H7 (cell line): ENCODE measurements around the gene SLC12A7. TPM values are rescaled to one million over a fixed set of nuclear protein-coding genes. Genes with fewer than 3 reads are reported as not detected.

ENCODE experiments used
- DNase-seq: peaks from one replicate; pipeline ENCODE4 v3.0.0; 2012
- H3K27me3 ChIP-seq: 2 replicates; pipeline ENCODE4 v1.6.0; 2011; ENCODE audit warnings: mild to moderate bottlenecking, low read length; ENCODE audit not compliant: control insufficient read depth, insufficient read depth
- H3K36me3 ChIP-seq: replicated peaks from 2 replicates; pipeline ENCODE4 v1.5.1; 2011; ENCODE audit warnings: low read length; ENCODE audit not compliant: control insufficient read depth, insufficient read depth
- H3K4me3 ChIP-seq: 2 replicates; pipeline ENCODE4 v1.5.1; 2011; ENCODE audit warnings: low read depth, mild to moderate bottlenecking, control low read depth, low read length, moderate library complexity; ENCODE audit not compliant: insufficient read depth
- total RNA-seq: library from RNA; depleted of rRNA; stranded (reverse); fragments of >200 nt; shearing (Covaris generic); gene quantifications from 2 replicates; pipeline ENCODE4 v1.2.3, GENCODE V29; 2014

SLC12A7 gene
- total RNA-seq, 1 experiment from 2014 or later: 19.8 TPM

- no peaks in the 10 kb centered on the region for H3K27me3 ChIP-seq
- DNase-seq: no peak
Observed at GRCh38 chr5:1081519-1081918, 30.3 kb downstream of the SLC12A7 start.

DNA sequence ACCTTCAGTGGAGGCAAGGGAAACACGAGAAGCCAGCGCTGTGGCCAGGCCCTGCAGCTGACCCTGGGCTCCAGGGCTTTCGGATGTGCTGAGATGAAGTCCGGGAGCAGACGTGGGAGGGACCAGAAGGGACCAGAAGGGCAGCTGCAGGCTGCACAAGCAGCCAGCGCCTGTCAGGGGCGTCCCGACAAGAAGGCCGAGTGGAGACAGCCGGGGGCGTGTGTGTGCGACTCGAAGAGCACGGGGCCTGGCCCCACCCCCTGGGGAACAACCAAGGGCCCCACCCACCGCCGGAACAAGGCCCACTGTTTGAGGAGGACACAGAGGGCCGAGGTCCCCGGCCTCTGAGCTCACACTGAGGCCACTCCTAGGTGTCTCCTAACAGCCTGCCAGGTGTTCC, 31.4 kb downstream of the SLC12A7 start:
- Histone ChIP-seq H3K36me3 (peaks cover 6% of the 10 kb centered on the region), H3K4me3 (no peak overlapping the region), H3K27me3 (no peaks in the 10 kb centered on the region)
- no peak for DNase-seq

More at GRCh38 chr5:1081519-1081918, 30.3 kb downstream of the SLC12A7 start:
- peaks cover 7% of the 10 kb centered on the region for H3K36me3 ChIP-seq
- H3K4me3 ChIP-seq: no peak overlapping the region

GRCh38 chr5:1079961-1080360, 31.9 kb downstream of the SLC12A7 start:
- Histone ChIP-seq H3K4me3 (no peak overlapping the region), H3K36me3 (peaks cover 6% of the 10 kb centered on the region), H3K27me3 (no peaks in the 10 kb centered on the region)
- no peak for DNase-seq

DNA sequence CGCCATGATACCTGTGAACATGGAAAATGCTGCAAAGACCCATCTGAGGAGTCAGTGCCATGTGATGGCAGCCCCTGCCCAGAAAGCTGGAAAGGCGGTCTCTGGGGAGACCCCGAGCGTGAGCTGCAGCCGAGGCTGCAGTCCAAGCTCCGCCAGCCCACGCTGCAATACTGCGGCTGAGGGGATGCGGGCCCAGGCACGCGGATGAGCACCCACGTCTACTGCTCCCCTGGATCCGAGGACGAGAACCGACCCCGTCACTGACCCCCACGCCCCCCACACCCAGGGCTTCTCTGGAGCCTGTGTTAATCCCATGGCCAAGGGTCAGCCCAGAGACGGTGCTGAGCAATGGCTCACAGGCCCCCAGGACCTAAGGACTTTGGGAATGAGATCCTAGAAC, 32.4 kb downstream of the SLC12A7 start:
- Histone ChIP-seq H3K4me3 (no peak overlapping the region), H3K36me3 (peaks cover 6% of the 10 kb centered on the region), H3K27me3 (no peaks in the 10 kb centered on the region)
- no peak for DNase-seq

DNA sequence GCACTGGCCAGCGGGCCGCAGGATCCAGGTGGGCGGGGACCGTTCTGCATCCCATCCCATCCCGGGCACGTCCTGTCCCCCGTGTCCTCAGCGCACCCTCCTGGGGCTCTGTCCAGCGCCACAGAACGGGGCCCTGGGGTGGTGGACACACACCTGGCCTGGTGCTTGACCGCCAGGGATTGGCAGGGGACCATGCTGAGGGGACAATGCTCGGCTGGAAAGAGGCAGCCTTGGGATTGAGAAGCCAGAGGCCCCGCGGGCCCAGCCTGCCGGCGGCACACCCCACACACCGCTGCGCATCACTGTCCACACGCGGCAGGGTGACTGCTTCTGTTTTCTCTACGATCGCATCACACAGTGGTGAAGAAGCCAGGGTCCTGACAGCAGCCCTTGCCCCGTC, 33.0 kb downstream of the SLC12A7 start:
- no peak for DNase-seq
- Histone ChIP-seq H3K4me3 (no peak overlapping the region), H3K27me3 (no peaks in the 10 kb centered on the region), H3K36me3 (peaks cover 6% of the 10 kb centered on the region)

GRCh38 chr5:1078206-1078605, 33.7 kb downstream of the SLC12A7 start:
- H3K4me3 ChIP-seq: no peak overlapping the region
- H3K36me3 ChIP-seq: peaks cover 6% of the 10 kb centered on the region
- no peaks in the 10 kb centered on the region for H3K27me3 ChIP-seq
- DNase-seq: no peak

GRCh38 chr5:1077491-1078020, 34.3 kb downstream of the SLC12A7 start:
- no peaks in the 10 kb centered on the region for H3K27me3 ChIP-seq
- H3K4me3 ChIP-seq: no peak overlapping the region
- no peak for DNase-seq
- H3K36me3 ChIP-seq: peaks cover 6% of the 10 kb centered on the region

DNA sequence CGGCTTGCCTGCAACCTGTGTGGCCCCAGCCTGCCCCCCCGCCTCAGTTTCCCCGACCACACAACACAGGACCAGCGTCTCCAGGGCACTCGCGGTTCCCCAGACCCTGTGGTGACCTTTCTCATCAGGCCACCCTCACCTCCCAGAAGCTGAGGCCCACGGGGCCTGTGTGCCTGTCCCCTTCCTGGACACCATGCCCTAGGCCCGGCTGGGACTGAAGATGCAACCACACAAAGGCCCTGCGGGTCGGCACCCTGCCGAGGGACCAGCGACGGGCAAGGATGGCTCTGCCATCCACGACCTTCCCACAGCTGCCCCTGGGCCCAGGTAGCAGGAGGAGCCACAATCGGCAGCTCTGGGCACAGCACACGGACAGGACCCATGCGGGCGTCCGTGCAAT, 34.8 kb downstream of the SLC12A7 start:
- no peak for DNase-seq
- no peak overlapping the region for H3K4me3 ChIP-seq
- H3K27me3 ChIP-seq: no peaks in the 10 kb centered on the region
- H3K36me3 ChIP-seq: peaks cover 6% of the 10 kb centered on the region

GRCh38 chr5:1076406-1076805, 35.5 kb downstream of the SLC12A7 start:
- Histone ChIP-seq H3K27me3 (no peaks in the 10 kb centered on the region), H3K4me3 (no peak overlapping the region), H3K36me3 (peaks cover 6% of the 10 kb centered on the region)
- DNase-seq: no peak

GRCh38 chr5:1075931-1076330, 35.9 kb downstream of the SLC12A7 start:
- no peaks in the 10 kb centered on the region for H3K27me3 ChIP-seq
- peaks cover 4% of the 10 kb centered on the region for H3K36me3 ChIP-seq
- H3K4me3 ChIP-seq: no peak overlapping the region
- no peak for DNase-seq

- Histone ChIP-seq H3K27me3 (no peaks in the 10 kb centered on the region), H3K36me3 (peaks cover 4% of the 10 kb centered on the region), H3K4me3 (no peak overlapping the region)
- DNase-seq: no peak
Observed at GRCh38 chr5:1075555-1075881, 36.3 kb downstream of the SLC12A7 start.

DNA sequence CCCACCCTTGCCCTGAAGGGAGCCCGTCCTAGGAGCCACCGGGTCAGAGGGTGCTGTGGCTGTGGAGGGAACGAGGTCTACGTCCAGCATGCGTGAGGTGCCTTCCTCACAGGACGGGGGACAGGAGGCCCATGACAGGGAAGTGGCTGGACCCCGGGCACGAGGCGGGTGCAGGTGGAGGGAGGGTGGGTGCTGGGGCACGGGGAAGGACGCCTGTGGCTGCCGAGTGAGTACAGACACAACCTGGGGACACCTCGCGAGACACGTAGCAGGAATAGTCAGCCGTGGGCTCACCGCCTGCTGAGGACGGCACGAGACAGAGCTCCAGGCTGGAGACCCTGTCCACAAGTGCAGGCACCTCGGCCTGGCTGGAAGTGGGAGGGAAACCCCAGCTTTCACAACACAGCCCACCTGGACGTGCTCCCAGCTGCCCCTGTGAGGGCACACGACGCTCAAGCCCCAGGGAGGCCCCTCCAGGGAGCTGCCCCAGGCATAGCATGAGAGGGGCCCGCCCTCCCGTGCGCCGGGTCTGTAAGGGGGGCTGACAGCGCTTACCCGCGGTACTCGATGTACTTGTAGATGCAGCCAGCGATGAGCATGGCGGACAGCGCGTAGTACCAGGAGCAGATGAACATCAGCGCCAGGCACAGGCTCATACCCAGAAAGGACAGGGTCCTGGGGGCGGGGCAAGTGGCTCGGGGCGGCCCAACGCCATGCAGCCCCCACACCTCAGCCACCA, 36.9 kb downstream of the SLC12A7 start:
- H3K27me3 ChIP-seq: no peaks in the 10 kb centered on the region
- peaks cover 4% of the 10 kb centered on the region for H3K36me3 ChIP-seq
- no peak for DNase-seq
- H3K4me3 ChIP-seq: no peak overlapping the region

DNA sequence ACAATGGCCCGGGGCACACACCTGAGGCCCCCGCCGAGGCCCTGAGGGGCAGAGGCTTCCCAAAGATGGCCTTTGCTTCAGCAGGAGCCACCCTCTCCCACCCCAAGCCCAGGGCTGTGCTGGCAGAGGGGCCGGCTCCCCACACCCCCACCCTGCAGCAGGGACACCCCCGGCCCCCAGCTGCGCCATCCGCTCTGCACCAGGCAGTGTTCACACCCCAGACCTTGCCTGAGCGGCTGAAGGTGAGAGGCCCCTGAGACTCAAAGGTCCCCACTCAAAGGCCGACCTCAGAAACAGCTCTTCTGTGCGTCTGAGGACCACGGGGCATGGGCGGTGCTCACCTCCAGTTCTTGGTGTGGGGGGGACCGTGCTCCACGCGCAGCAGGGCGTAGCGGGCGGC, 37.6 kb downstream of the SLC12A7 start:
- Histone ChIP-seq H3K36me3 (peaks cover 4% of the 10 kb centered on the region), H3K4me3 (no peak overlapping the region), H3K27me3 (no peaks in the 10 kb centered on the region)
- DNase-seq: no peak

- no peak overlapping the region for H3K4me3 ChIP-seq
- no peak for DNase-seq
- peaks cover 2% of the 10 kb centered on the region for H3K36me3 ChIP-seq
- H3K27me3 ChIP-seq: no peaks in the 10 kb centered on the region
Observed at GRCh38 chr5:1073239-1074102, 38.4 kb downstream of the SLC12A7 start.

DNA sequence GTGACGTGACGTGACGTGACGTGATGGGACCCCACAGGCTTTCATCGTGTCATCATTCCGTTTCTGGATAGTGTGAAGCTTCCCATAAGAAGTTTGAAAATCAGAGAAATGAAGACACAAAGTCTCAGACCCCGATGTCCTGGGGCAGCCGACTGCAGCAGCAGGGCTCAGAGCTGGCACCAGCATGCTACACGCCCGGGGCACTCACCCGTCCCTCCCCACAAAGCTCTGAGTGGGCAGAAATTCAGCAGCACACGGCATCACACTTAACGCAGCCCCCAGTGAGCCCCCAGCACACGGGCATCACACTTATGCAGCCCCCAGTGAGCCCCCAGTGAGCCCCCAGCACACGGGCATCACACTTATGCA, 42.2 kb downstream of the SLC12A7 start:
- Histone ChIP-seq H3K4me3 (no peak overlapping the region), H3K36me3 (no peaks in the 10 kb centered on the region; the same call in 1 of the 2 replicates), H3K27me3 (no peaks in the 10 kb centered on the region)
- DNase-seq: no peak
